ENCODE data around the gene UGT1A1.

Gene UGT1A1

DNA sequence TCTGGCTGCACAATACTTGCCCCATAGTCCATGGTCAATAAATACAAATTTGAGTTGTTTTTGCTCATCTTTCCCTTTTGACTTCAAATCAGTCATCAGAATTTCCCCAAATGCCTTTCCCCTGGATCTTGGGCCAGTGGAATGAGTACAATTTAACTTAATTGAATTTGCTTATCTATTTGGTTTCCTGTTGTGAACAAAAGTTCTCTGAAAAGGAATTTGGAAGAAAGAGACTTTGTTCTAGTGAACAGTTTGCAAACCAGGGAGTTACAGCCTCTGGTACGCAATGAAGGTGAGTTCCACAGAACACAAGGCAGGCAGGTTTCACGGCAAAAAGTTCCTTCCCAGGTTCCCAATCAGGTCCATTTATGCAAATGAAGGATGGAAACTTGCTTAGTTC is 1.2 kb upstream of the UGT1A1 start:
- no peak for DNase-seq

DNA sequence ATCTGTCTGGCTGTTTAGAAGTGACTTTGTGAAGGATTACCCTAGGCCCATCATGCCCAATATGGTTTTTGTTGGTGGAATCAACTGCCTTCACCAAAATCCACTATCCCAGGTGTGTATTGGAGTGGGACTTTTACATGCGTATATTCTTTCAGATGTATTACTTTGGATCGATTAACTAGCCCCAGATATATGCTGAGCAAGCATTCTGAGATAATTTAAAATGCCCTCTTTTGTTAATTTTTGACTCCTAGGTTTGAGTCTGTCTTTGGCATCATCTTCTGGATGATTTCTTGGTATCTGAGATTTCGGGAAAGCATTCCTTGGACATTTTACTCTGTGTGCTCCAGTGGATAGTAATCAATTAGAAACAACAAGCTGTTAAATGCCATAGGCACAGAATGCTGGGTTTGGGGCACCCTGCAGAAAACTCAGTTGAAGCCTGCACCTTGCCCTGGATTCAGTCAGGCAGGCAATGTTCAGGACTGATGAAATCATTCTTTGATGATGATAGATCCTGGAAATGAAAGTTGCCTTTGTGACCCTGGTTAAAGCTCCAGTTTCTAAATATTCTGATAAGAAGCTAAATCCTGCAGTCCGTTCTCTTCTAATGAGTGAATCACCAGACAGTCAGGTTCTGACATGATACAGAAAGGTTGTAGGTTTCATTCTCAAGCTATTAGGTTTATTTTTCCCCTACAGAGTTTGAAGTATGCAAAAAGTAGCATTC is 1.1 kb downstream of the UGT1A1 start:
- no peak for DNase-seq

GRCh38 chr2:233764264-233764663 is 4.2 kb downstream of the UGT1A1 start:
- no peak for DNase-seq

- no peak for DNase-seq
Observed at GRCh38 chr2:233764761-233765160, 4.7 kb downstream of the UGT1A1 start.

DNA sequence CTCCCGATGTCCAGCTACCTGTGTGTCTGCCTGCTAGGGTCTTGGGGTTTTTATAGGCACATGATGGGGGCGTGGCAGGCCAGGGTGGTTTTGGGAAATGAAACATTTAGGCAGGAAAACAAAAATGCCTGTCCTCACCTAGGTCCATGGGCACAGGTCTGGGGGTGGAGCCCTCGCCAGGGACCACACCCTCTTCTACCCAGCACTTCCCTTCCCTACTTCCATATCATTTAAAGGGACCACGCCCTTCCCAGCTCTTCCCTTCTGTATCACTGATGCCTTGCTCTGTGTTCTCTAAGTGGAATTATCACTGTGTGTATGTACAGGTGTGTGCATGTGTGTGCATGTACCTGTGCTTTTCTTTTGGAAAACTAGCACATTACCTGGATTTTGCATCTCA is 6.3 kb downstream of the UGT1A1 start:
- no peak for DNase-seq

- DNase-seq = no peak
Observed at GRCh38 chr2:233768076-233768475, 8.0 kb downstream of the UGT1A1 start.

DNA sequence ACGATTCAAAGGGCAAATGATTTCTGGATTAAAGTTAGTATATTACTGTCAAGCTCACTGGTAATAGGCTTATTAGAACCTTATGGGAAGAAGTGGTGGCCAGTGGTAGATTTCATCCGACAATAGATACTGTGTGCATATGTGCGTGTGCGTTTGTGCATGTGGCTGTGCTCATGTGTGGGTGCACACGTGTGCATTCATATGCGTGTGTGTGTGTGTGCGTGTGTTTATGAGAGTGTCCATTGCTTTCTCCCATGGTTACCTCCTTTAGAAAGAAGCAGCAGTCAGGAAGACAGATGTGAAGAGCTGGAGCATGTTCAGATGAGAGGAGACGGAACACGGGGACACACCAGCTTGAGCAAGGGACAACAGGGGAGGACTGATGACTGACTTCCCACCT is 9.2 kb downstream of the UGT1A1 start:
- DNase-seq = no peak

- DNase-seq = no peak
Observed at GRCh38 chr2:233772153-233772552, 12.1 kb downstream of the UGT1A1 start.

GRCh38 chr2:233772583-233772982 is 12.5 kb downstream of the UGT1A1 start:
- no peak for DNase-seq

DNA sequence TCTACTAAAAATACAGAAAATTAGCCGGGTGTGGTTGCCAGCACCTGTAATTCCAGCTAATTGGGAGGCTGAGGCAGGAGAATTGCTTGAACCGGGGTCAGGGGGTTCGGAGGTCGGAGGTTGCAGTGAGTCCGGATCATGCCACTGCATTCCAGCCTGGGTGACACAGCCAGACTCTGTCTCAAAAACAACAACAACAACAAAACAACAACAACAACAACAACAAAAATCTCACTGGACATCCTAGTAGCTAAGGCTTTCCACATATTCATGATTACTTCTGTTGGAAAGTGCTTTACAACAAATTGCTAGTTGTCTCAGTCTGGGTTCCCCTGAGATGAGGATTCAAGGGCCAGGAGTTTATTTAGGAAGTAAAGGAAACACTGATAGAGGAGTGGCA is 13.8 kb downstream of the UGT1A1 start:
- DNase-seq = no peak

DNA sequence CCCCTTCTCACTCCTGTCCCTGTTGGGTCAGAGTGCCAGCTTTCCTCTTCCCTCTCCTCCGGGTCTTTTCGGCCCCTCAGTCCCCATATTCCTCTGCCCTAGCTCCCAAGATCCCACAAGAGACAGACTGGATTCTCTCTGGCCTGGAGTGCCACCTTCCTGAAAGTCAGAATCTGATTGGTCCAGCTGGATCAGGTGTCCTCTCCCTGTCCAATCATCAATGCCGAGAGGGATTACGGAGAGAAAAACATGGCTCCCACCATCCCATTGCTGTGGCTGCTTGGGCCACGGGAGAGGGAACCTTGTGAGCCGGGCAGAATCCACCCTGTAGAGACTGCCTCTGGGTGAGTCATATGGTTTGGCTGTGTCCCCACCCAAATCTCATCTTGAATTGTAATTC is 15.3 kb downstream of the UGT1A1 start:
- DNase-seq = no peak

GRCh38 chr2:233778030-233778429 is 18.0 kb downstream of the UGT1A1 start, which contains the start of gene MROH2A:
Gene MROH2A, plus strand, starts transcription at chr2:233778330. Its CDS starts 1,029 bp downstream, at chr2:233779359.
- no peak for DNase-seq

GRCh38 chr2:233779722-233780121 is 19.7 kb downstream of the UGT1A1 start:
- no peak for DNase-seq

- no peak for DNase-seq
Observed at GRCh38 chr2:233780771-233781170, 20.7 kb downstream of the UGT1A1 start.

- no peak for DNase-seq
Observed at GRCh38 chr2:233789554-233789953, 29.5 kb downstream of the UGT1A1 start.

DNA sequence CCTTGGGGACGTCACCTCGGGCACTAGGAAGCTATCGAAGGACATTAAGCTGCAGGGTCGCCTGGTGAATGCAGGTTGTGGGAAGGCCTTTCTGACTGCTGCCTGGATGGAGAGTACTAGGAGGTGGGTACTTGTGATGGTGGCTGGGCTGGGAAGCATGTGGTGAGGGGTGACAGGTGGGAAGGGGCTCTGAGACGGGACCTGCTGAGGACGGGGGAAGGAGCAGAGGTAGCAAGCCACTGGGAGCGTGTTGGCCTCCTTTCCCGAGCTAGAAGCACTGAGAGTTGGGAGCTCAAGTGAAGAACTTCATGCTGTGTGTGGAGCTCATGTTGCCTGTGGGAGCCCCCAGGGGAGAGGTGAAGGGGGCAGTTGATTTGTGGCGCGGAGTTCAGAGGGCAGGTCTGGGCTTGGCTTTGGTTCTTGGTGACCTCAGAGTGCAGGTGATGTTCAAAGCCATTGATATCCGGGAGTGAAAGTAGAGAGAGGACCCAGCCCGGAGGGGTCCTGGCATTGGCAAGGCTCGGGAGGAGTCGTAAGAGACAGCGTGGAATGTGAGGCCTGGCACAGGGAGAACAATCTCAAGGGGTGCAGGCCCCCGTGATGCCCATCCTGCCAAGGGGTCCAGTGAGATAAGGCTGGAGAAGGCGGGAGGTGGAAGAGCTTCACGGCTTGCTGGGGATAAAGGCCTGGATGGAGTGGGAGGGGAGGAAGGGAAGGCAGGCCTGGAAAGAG is 31.2 kb downstream of the UGT1A1 start:
- no peak for DNase-seq

DNA sequence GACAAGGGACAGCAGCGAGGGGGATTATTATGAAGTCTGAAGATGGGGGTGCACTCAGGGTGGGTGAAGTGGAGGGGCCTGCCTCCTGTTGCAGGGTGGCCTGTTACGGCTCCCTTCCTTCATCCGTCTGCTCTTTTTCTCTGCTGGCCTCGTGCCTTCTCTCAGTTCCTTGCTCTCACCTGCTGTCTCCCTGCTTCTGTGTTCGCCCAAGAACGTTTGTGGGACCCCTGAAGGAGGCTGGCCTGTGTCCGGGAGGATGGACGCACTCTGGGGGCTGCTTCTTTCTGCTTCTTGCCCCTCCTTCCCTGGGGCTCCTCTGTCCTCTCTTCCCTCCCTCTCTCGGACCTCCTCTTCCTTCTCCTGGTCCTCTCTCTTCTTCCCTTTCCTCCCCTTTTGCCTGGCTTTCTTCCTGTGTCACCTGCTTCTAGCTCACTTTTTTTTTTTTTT is 31.8 kb downstream of the UGT1A1 start:
- no peak for DNase-seq

DNA sequence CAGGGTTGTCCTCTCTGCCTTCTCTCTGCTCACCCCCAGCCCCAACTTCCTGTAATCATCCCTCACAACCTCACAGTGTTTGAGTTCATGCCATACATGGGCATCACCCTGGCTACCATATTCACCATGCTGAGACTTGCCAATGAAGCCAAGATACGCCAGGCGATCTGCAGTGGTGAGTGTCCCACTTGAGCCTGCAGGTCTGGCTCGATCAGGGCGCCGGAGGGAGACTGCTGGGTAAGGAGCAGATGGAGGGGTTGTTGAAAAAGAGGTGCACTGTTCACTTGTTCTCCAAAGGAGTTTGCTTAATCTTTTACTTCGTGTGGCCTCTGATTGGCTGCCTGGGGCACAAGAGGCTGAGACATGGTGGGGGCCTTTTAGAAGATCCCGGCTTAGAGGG is 32.6 kb downstream of the UGT1A1 start:
- DNase-seq = no peak

- no peak for DNase-seq
Observed at GRCh38 chr2:233793465-233794127, 33.5 kb downstream of the UGT1A1 start.

DNA sequence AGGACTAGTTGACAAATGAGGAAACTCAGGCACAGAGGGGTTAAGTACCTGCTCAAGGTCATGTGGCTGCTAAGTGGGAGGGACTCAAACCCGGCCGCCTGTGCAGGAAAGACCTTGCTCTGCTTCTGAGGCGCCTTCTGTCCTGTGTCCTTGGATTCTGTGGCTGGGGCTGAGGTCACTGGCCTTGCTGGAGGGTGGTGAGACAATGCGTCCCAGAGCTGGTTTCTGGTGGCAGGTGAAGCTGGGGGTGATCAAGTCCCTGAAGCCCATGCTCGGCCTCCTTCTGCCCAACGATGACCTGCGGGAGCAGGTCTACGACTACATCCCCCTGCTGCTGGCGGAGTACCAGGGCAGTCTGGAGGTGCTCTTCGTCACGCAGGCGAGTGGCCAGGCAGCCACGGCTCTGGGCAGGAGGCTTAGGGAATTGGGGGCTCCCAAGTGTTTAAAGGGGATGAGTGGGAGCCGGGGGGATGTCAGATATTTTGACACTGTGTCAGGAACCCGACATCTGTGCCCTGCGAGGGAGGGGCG is 34.1 kb downstream of the UGT1A1 start:
- no peak for DNase-seq

- no peak for DNase-seq
Observed at GRCh38 chr2:233795735-233796171, 35.7 kb downstream of the UGT1A1 start.

DNA sequence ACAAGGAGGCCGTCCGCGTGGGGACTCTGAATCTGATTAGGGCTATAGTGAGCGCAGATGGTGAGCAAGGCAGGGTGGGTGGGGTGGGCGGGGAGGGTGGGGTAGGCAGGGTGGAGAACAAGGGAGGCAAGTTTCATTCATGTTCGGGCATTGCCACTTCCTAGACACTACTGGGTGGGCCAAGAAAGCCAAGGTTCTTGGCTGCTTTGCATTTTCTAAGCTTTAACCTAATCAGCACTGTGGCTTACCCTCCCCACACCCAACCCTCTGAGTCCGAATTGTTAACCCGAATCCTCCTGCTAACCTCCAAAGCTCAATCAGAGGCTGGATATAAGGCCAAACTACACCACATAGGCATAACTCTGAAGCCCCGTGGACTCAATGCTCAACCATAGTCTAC is 36.2 kb downstream of the UGT1A1 start:
- DNase-seq = no peak

- no peak for DNase-seq
Observed at GRCh38 chr2:233798335-233799086, 38.4 kb downstream of the UGT1A1 start.
